ENCODE results near the gene BANF2. TPM values are rescaled to one million over a fixed set of nuclear protein-coding genes. Genes with fewer than 3 reads are reported as not detected.

The BANF2 gene
- total and polyA plus RNA-seq, 2 of the 13 experiments (the other 11 are each of a cell fraction or from before 2014, with no cell fraction given): 0.35 TPM; not detected in 1

DNA sequence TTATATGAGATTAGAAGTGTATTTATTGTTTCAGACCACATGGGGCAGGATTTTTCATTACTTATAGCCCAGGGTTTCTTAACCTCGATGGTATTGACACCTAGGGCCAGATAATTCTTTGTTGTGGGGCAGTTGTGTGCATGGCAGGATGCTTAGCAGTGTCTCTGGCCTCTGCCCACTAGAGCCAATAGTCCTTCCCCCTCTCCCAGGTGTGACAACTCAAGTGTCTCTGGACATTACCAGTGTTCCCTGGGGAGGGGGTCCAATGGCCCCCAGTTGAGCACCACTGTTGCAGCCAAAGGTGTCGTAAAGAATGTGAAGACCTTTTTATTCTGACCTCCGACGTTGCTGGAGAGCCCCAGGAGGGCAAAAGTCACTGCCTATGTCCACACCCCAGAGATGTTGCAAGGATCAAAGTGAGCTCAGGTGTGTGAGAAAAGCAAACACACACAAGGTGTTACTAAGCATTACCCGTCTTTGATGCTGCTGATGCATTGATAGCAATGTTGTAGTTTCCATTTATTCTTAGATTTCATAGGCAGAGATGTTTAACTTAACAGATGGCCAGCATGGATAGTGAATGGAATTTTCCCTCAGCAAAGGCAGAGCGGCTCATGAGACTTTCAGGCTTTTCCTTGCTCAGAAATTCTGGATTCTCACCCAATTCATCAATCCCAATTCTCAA lies 22.2 kb downstream of the BANF2 start (continued):
- TF ChIP-seq, protein P1, sequence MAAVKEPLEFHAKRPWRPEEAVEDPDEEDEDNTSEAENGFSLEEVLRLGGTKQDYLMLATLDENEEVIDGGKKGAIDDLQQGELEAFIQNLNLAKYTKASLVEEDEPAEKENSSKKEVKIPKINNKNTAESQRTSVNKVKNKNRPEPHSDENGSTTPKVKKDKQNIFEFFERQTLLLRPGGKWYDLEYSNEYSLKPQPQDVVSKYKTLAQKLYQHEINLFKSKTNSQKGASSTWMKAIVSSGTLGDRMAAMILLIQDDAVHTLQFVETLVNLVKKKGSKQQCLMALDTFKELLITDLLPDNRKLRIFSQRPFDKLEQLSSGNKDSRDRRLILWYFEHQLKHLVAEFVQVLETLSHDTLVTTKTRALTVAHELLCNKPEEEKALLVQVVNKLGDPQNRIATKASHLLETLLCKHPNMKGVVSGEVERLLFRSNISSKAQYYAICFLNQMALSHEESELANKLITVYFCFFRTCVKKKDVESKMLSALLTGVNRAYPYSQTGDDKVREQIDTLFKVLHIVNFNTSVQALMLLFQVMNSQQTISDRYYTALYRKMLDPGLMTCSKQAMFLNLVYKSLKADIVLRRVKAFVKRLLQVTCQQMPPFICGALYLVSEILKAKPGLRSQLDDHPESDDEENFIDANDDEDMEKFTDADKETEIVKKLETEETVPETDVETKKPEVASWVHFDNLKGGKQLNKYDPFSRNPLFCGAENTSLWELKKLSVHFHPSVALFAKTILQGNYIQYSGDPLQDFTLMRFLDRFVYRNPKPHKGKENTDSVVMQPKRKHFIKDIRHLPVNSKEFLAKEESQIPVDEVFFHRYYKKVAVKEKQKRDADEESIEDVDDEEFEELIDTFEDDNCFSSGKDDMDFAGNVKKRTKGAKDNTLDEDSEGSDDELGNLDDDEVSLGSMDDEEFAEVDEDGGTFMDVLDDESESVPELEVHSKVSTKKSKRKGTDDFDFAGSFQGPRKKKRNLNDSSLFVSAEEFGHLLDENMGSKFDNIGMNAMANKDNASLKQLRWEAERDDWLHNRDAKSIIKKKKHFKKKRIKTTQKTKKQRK (IDR thresholded peaks at IDR 0.05; ENCODE audit: low read length): no peak
- peak; percentile 87 for TF ChIP-seq ZNF501 (CRISPR knock-in tag; IDR thresholded peaks at IDR 0.05)
- TF ChIP-seq, protein P2, sequence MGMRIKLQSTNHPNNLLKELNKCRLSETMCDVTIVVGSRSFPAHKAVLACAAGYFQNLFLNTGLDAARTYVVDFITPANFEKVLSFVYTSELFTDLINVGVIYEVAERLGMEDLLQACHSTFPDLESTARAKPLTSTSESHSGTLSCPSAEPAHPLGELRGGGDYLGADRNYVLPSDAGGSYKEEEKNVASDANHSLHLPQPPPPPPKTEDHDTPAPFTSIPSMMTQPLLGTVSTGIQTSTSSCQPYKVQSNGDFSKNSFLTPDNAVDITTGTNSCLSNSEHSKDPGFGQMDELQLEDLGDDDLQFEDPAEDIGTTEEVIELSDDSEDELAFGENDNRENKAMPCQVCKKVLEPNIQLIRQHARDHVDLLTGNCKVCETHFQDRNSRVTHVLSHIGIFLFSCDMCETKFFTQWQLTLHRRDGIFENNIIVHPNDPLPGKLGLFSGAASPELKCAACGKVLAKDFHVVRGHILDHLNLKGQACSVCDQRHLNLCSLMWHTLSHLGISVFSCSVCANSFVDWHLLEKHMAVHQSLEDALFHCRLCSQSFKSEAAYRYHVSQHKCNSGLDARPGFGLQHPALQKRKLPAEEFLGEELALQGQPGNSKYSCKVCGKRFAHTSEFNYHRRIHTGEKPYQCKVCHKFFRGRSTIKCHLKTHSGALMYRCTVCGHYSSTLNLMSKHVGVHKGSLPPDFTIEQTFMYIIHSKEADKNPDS (CRISPR knock-in tag; IDR thresholded peaks at IDR 0.05): peak; percentile 99
- peak; percentile 95 for TF ChIP-seq KDM6A (CRISPR knock-in tag; IDR thresholded peaks at IDR 0.05; ENCODE audit: low read depth)
- peak; percentile 53; the same call in 1 of the 2 replicates for TF ChIP-seq MTF1 (CRISPR knock-in tag; IDR thresholded peaks at IDR 0.05)
- TF ChIP-seq, protein P3, sequence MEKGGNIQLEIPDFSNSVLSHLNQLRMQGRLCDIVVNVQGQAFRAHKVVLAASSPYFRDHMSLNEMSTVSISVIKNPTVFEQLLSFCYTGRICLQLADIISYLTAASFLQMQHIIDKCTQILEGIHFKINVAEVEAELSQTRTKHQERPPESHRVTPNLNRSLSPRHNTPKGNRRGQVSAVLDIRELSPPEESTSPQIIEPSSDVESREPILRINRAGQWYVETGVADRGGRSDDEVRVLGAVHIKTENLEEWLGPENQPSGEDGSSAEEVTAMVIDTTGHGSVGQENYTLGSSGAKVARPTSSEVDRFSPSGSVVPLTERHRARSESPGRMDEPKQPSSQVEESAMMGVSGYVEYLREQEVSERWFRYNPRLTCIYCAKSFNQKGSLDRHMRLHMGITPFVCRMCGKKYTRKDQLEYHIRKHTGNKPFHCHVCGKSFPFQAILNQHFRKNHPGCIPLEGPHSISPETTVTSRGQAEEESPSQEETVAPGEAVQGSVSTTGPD (CRISPR knock-in tag; IDR thresholded peaks at IDR 0.05): peak; percentile 90
- no peak for TF ChIP-seq SMARCE1 (IDR thresholded peaks at IDR 0.05; ENCODE audit: borderline replicate concordance)
- TF ChIP-seq ZNF10 (CRISPR knock-in tag; IDR thresholded peaks at IDR 0.05; ENCODE audit: borderline replicate concordance, low read depth): no peak
- no peak for TF ChIP-seq HNRNPK (IDR thresholded peaks at IDR 0.05; ENCODE audit: low read depth, low read length, poor library complexity, severe bottlenecking)
- TF ChIP-seq, protein P4, sequence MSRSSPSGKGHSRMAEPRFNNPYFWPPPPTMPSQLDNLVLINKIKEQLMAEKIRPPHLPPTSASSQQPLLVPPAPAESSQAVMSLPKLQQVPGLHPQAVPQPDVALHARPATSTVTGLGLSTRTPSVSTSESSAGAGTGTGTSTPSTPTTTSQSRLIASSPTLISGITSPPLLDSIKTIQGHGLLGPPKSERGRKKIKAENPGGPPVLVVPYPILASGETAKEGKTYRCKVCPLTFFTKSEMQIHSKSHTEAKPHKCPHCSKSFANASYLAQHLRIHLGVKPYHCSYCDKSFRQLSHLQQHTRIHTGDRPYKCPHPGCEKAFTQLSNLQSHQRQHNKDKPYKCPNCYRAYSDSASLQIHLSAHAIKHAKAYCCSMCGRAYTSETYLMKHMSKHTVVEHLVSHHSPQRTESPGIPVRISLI (CRISPR knock-in tag; IDR thresholded peaks at IDR 0.05; ENCODE audit: borderline replicate concordance): peak; percentile 81; the same call in 1 of the 2 replicates
- TF ChIP-seq GATAD1 (CRISPR knock-in tag; IDR thresholded peaks at IDR 0.05): peak; percentile 74
- TF ChIP-seq, protein P5, sequence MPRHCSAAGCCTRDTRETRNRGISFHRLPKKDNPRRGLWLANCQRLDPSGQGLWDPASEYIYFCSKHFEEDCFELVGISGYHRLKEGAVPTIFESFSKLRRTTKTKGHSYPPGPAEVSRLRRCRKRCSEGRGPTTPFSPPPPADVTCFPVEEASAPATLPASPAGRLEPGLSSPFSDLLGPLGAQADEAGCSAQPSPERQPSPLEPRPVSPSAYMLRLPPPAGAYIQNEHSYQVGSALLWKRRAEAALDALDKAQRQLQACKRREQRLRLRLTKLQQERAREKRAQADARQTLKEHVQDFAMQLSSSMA (CRISPR knock-in tag; IDR thresholded peaks at IDR 0.05): peak; percentile 64; the same call in 1 of the 2 replicates
- 0 out of 2 replicates have a peak, but pooled peaks have one; percentile 76 for TF ChIP-seq ZNF775 (CRISPR knock-in tag; IDR thresholded peaks at IDR 0.05; ENCODE audit: borderline replicate concordance)
- TF ChIP-seq RBFOX2 (IDR thresholded peaks at IDR 0.05; ENCODE audit: low read depth, low read length): no peak
- TF ChIP-seq ATM (IDR thresholded peaks at IDR 0.05; ENCODE audit: borderline replicate concordance): no peak
- TF ChIP-seq HOXA3 (CRISPR knock-in tag; IDR thresholded peaks at IDR 0.05): peak; percentile 96
- peak; percentile 82; the same call in 1 of the 2 replicates for TF ChIP-seq ZNF619 (CRISPR knock-in tag; IDR thresholded peaks at IDR 0.05)
- TF ChIP-seq ZNF234 (CRISPR knock-in tag; conservative IDR thresholded peaks at IDR 0.05): no peak
- TF ChIP-seq ZNF670 (CRISPR knock-in tag; IDR thresholded peaks at IDR 0.05; ENCODE audit: borderline replicate concordance): peak; percentile 93; the same call in 1 of the 2 replicates
- no peak for TF ChIP-seq ZNF768 (CRISPR knock-in tag; IDR thresholded peaks at IDR 0.05)
- no peak for TF ChIP-seq ZBTB38 (CRISPR knock-in tag; IDR thresholded peaks at IDR 0.05)

Measured in HepG2 (cell line).